GM18505 (cell line): ENCODE data around the gene LGR5.

ENCODE experiments used
- ATAC-seq: cut with Tn5 transposase; IDR thresholded peaks from one replicate; pipeline ENCODE4 v1.9.1; 2021; ENCODE audit not compliant: unreplicated experiment
- POLR2A ChIP-seq: IDR thresholded peaks from 4 replicates; pipeline ENCODE4 v1.6.1; 2011; ENCODE audit warnings: borderline replicate concordance; ENCODE audit not compliant: insufficient read depth, insufficient read length; ENCODE audit errors: extremely low read depth

The LGR5 gene

GRCh38 chr12:71589478-71589881 is 149.9 kb downstream of the LGR5 start:
- ATAC-seq = no peak
- no peak for TF ChIP-seq POLR2A

GRCh38 chr12:71591601-71592000 is 152.0 kb downstream of the LGR5 start:
- ATAC-seq = no peak
- TF ChIP-seq POLR2A = no peak

GRCh38 chr12:71592841-71593240 is 153.2 kb downstream of the LGR5 start:
- no peak for ATAC-seq
- no peak for TF ChIP-seq POLR2A

GRCh38 chr12:71594214-71594948 is 154.8 kb downstream of the LGR5 start:
- ATAC-seq = no peak
- no peak for TF ChIP-seq POLR2A

- TF ChIP-seq POLR2A = no peak
- ATAC-seq = no peak
Observed at GRCh38 chr12:71599210-71599609, 159.6 kb downstream of the LGR5 start.

GRCh38 chr12:71601546-71601945 is 161.9 kb downstream of the LGR5 start:
- no peak for ATAC-seq
- no peak for TF ChIP-seq POLR2A

- TF ChIP-seq POLR2A = no peak
- ATAC-seq = no peak
Observed at GRCh38 chr12:71602761-71603577, 163.4 kb downstream of the LGR5 start.

GRCh38 chr12:71605039-71605438 is 165.4 kb downstream of the LGR5 start:
- ATAC-seq = no peak
- TF ChIP-seq POLR2A = no peak

GRCh38 chr12:71607494-71608330 is 168.1 kb downstream of the LGR5 start:
- TF ChIP-seq POLR2A = no peak

GRCh38 chr12:71610031-71610795 is 170.6 kb downstream of the LGR5 start:
- no peak for TF ChIP-seq POLR2A
- no peak for ATAC-seq

More at GRCh38 chr12:71607494-71608330, 168.1 kb downstream of the LGR5 start:
- no peak for ATAC-seq

GRCh38 chr12:71621938-71622337 is 182.3 kb downstream of the LGR5 start:
- no peak for ATAC-seq
- TF ChIP-seq POLR2A = no peak

- no peak for ATAC-seq
- TF ChIP-seq POLR2A = no peak
Observed at GRCh38 chr12:71625476-71625875, 185.9 kb downstream of the LGR5 start.
